GM23338 (cell line): ENCODE data around the gene SPNS1. TPM values are rescaled to one million over a fixed set of nuclear protein-coding genes. Genes with fewer than 3 reads are reported as not detected.

Source experiments
- ATAC-seq: fragments of 200-7000 bp; cut with Tn5 transposase; 3 replicates; pipeline ENCODE4 v1.9.1; 2020
- DNase-seq: peaks from one replicate; pipeline ENCODE4 v3.0.0-alpha.2; 2015; ENCODE audit warnings: low spot score
- H2AFZ ChIP-seq: fragments of 200-600 bp; sonication (generic); 2 replicates; pipeline ENCODE4 v1.8.0; 2016; ENCODE audit warnings: antibody characterized with exemption, mild to moderate bottlenecking, moderate library complexity
- H3F3A ChIP-seq: fragments of 200-600 bp; sonication (generic); replicated peaks from 2 replicates; pipeline ENCODE4 v1.8.0; 2017; ENCODE audit warnings: antibody characterized with exemption, mixed run types, low read depth
- H3K27ac ChIP-seq: fragments of 200-600 bp; sonication (generic); 2 replicates; pipeline ENCODE4 v1.6.1; 2016; ENCODE audit warnings: low read depth
- H3K27me3 ChIP-seq: fragments of 200-600 bp; sonication (generic); 2 replicates; pipeline ENCODE4 v1.8.0; 2016; ENCODE audit warnings: mild to moderate bottlenecking, mixed run types, moderate library complexity; ENCODE audit not compliant: insufficient read depth
- H3K36me3 ChIP-seq: fragments of 200-600 bp; sonication (generic); 2 replicates; pipeline ENCODE4 v1.8.0; 2016; ENCODE audit warnings: mild to moderate bottlenecking; ENCODE audit not compliant: insufficient read depth
- H3K4me1 ChIP-seq: fragments of 200-600 bp; sonication (generic); 2 replicates; pipeline ENCODE4 v1.8.0; 2016; ENCODE audit warnings: mild to moderate bottlenecking, moderate library complexity; ENCODE audit not compliant: insufficient read depth
- H3K4me2 ChIP-seq: fragments of 200-600 bp; sonication (generic); 2 replicates; pipeline ENCODE4 v1.7.1; 2017; ENCODE audit warnings: mixed run types
- H3K4me3 ChIP-seq: fragments of 200-600 bp; sonication (generic); 2 replicates; pipeline ENCODE4 v1.6.1; 2016; ENCODE audit warnings: mixed run types
- H3K79me2 ChIP-seq: fragments of 200-600 bp; sonication (generic); replicated peaks from 2 replicates; pipeline ENCODE4 v1.8.0; 2017; ENCODE audit warnings: mild to moderate bottlenecking; ENCODE audit not compliant: insufficient read depth
- H3K9me2 ChIP-seq: fragments of 200-600 bp; sonication (generic); 2 replicates; pipeline ENCODE4 v1.8.0; 2017; ENCODE audit not compliant: insufficient read depth
- H4K20me1 ChIP-seq: fragments of 200-600 bp; sonication (generic); replicated peaks from 2 replicates; pipeline ENCODE4 v1.8.0; 2017; ENCODE audit warnings: mild to moderate bottlenecking; ENCODE audit not compliant: insufficient read depth
- H3K27ac Mint-ChIP-seq: 2 replicates; pipeline ENCODE4 v1.8.0; 2020; ENCODE audit warnings: inconsistent platforms, mild to moderate bottlenecking, moderate library complexity, mixed read lengths
- H3K27me3 Mint-ChIP-seq: 3 replicates; pipeline ENCODE4 v1.8.0; 2022; ENCODE audit warnings: low read depth, mild to moderate bottlenecking, moderate library complexity, mixed read lengths, inconsistent platforms; ENCODE audit not compliant: insufficient read depth, poor library complexity
- H3K36me3 Mint-ChIP-seq: 3 replicates; pipeline ENCODE4 v1.8.0; 2021; ENCODE audit warnings: low read depth, mild to moderate bottlenecking, inconsistent platforms, moderate library complexity, mixed read lengths
- H3K4me1 Mint-ChIP-seq: 3 replicates; pipeline ENCODE4 v1.8.0; 2020; ENCODE audit warnings: mild to moderate bottlenecking, inconsistent platforms, mixed read lengths
- H3K4me3 Mint-ChIP-seq: 3 replicates; pipeline ENCODE4 v1.8.0; 2021; ENCODE audit warnings: moderate library complexity, mild to moderate bottlenecking, inconsistent platforms, mixed read lengths
- H3K9me3 Mint-ChIP-seq: 3 replicates; pipeline ENCODE4 v1.8.0; 2020; ENCODE audit warnings: moderate library complexity, mild to moderate bottlenecking, inconsistent platforms, mixed read lengths
- CREB1 ChIP-seq: fragments of 250-450 bp; sonication (Bioruptor Pico); IDR thresholded peaks from 2 replicates; pipeline ENCODE4 v1.5.0; 2020; ENCODE audit warnings: low read depth, mild to moderate bottlenecking, moderate library complexity
- JUNB ChIP-seq: IDR thresholded peaks from one replicate; pipeline ENCODE4 v1.6.1; 2016; ENCODE audit warnings: antibody characterized with exemption; ENCODE audit not compliant: unreplicated experiment
- NANOG ChIP-seq: IDR thresholded peaks from 2 replicates; pipeline ENCODE4 v1.6.1; 2016; ENCODE audit warnings: antibody characterized with exemption, borderline replicate concordance
- POLR2AphosphoS5 ChIP-seq: IDR thresholded peaks from 2 replicates; pipeline ENCODE4 v1.6.1; 2016; ENCODE audit warnings: antibody characterized with exemption, low read depth
- ZNF331 ChIP-seq: fragments of 250-450 bp; sonication (Bioruptor Pico); IDR thresholded peaks from 2 replicates; pipeline ENCODE4 v1.5.0; 2020; ENCODE audit warnings: low read depth, mild to moderate bottlenecking, moderate library complexity
- polyA plus RNA-seq: library from polyadenylated mRNA; unstranded; fragments of >200 nt; fragmentation: Nextera tagmentation; extraction: Ambion mirVana; gene quantifications from 2 replicates; pipeline ENCODE4 v1.2.1, GENCODE V29; 2016
- total RNA-seq: library from RNA; depleted of rRNA; stranded (reverse); fragments of >200 nt; shearing (Covaris generic); gene quantifications from 2 replicates; pipeline ENCODE4 v1.2.3, GENCODE V29; 2014
- TF ChIP-seq, protein P1 (sequence below): fragments of 250-450 bp; sonication (Bioruptor Pico); IDR thresholded peaks from 2 replicates; pipeline ENCODE4 v1.5.0; 2020; ENCODE audit warnings: mild to moderate bottlenecking, moderate library complexity
- TF ChIP-seq, protein P2 (sequence below): IDR thresholded peaks from 2 replicates; pipeline ENCODE4 v1.6.1; 2016; ENCODE audit warnings: antibody characterized with exemption

SPNS1 gene
- total and polyA plus RNA-seq, 2 experiments from 2014 or later, result 37.2 to 48.5 TPM

DNA sequence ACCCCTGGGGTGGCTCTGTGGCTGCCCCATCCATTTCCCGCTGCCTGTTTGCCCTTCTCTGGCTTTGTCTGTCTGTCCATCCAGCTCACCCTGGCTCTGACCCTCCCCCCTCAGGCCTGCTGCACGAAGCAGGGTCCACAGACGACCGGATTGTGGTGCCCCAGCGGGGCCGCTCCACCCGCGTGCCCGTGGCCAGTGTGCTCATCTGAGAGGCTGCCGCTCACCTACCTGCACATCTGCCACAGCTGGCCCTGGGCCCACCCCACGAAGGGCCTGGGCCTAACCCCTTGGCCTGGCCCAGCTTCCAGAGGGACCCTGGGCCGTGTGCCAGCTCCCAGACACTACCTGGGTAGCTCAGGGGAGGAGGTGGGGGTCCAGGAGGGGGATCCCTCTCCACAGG is 9.5 kb downstream of the SPNS1 start (continued):
- TF ChIP-seq, protein P1, sequence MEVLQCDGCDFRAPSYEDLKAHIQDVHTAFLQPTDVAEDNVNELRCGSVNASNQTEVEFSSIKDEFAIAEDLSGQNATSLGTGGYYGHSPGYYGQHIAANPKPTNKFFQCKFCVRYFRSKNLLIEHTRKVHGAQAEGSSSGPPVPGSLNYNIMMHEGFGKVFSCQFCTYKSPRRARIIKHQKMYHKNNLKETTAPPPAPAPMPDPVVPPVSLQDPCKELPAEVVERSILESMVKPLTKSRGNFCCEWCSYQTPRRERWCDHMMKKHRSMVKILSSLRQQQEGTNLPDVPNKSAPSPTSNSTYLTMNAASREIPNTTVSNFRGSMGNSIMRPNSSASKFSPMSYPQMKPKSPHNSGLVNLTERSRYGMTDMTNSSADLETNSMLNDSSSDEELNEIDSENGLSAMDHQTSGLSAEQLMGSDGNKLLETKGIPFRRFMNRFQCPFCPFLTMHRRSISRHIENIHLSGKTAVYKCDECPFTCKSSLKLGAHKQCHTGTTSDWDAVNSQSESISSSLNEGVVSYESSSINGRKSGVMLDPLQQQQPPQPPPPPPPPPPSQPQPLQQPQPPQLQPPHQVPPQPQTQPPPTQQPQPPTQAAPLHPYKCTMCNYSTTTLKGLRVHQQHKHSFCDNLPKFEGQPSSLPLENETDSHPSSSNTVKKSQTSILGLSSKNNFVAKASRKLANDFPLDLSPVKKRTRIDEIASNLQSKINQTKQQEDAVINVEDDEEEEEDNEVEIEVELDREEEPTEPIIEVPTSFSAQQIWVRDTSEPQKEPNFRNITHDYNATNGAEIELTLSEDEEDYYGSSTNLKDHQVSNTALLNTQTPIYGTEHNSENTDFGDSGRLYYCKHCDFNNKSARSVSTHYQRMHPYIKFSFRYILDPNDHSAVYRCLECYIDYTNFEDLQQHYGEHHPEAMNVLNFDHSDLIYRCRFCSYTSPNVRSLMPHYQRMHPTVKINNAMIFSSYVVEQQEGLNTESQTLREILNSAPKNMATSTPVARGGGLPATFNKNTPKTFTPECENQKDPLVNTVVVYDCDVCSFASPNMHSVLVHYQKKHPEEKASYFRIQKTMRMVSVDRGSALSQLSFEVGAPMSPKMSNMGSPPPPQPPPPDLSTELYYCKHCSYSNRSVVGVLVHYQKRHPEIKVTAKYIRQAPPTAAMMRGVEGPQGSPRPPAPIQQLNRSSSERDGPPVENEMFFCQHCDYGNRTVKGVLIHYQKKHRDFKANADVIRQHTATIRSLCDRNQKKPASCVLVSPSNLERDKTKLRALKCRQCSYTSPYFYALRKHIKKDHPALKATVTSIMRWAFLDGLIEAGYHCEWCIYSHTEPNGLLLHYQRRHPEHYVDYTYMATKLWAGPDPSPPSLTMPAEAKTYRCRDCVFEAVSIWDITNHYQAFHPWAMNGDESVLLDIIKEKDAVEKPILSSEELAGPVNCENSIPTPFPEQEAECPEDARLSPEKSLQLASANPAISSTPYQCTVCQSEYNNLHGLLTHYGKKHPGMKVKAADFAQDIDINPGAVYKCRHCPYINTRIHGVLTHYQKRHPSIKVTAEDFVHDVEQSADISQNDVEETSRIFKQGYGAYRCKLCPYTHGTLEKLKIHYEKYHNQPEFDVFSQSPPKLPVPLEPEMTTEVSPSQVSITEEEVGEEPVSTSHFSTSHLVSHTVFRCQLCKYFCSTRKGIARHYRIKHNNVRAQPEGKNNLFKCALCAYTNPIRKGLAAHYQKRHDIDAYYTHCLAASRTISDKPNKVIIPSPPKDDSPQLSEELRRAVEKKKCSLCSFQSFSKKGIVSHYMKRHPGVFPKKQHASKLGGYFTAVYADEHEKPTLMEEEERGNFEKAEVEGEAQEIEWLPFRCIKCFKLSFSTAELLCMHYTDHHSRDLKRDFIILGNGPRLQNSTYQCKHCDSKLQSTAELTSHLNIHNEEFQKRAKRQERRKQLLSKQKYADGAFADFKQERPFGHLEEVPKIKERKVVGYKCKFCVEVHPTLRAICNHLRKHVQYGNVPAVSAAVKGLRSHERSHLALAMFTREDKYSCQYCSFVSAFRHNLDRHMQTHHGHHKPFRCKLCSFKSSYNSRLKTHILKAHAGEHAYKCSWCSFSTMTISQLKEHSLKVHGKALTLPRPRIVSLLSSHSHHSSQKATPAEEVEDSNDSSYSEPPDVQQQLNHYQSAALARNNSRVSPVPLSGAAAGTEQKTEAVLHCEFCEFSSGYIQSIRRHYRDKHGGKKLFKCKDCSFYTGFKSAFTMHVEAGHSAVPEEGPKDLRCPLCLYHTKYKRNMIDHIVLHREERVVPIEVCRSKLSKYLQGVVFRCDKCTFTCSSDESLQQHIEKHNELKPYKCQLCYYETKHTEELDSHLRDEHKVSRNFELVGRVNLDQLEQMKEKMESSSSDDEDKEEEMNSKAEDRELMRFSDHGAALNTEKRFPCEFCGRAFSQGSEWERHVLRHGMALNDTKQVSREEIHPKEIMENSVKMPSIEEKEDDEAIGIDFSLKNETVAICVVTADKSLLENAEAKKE, result no peak
- TF ChIP-seq JUNB (no peak), ZNF331 (CRISPR knock-in tag) (no peak), NANOG (no peak), POLR2AphosphoS5 (no peak)
- TF ChIP-seq, protein P2, sequence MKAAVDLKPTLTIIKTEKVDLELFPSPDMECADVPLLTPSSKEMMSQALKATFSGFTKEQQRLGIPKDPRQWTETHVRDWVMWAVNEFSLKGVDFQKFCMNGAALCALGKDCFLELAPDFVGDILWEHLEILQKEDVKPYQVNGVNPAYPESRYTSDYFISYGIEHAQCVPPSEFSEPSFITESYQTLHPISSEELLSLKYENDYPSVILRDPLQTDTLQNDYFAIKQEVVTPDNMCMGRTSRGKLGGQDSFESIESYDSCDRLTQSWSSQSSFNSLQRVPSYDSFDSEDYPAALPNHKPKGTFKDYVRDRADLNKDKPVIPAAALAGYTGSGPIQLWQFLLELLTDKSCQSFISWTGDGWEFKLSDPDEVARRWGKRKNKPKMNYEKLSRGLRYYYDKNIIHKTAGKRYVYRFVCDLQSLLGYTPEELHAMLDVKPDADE, result no peak

DNA sequence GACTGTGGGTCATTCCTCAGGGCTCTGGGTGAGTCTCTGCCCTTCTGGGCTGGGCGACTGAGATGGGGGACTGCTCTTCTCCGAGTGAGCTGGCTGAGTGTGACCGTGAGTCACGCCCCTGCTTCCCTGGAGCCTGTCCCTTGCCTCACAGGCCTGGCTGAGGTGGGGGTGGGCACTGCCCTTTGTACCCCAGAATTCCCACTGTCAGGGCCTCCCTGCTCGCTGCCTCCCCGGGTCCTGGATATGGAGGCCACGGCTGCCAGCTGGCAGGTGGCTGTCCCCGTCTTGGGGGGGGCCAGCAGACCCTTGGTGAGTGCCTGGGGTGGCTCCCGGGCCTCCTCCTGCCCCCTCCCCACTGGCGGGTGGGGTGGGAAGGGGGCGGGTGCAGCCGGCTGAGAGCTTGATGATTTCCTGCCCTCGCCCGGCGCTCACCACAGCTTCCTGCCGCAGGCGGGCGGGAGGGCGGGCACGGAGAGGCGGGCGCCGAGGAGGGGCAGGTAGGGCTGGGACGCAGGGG is 10.1 kb downstream of the SPNS1 start, which contains the start of gene LAT:
Gene LAT, plus strand, starts transcription at position 434 of the 517 bp plus-strand sequence. CDS start 366 bp downstream, outside the sequence.
- H3K27ac ChIP-seq, result no peak within 1 kb of the TSS
- H3K36me3 ChIP-seq, result 0 out of 2 replicates have a peak, but pooled peaks cover 4% of the 10 kb centered on the region
- peaks cover 5% of the 10 kb centered on the region for H3K9me3 Mint-ChIP-seq
- H3F3A ChIP-seq, result no peaks in the 10 kb centered on the region
- no peaks in the 10 kb centered on the region for H4K20me1 ChIP-seq
- H3K36me3 Mint-ChIP-seq, result peaks cover 46% of the 10 kb centered on the region
- H3K4me1 ChIP-seq, result no peaks in the 10 kb centered on the region
- ATAC-seq (no peak), DNase-seq (no peak)
- no peak for TF ChIP-seq CREB1 (CRISPR knock-in tag)
- H3K4me3 Mint-ChIP-seq, result no peak within 1 kb of the TSS
- H3K4me2 ChIP-seq, result no peak within 1 kb of the TSS
- no peak within 1 kb of the TSS for H3K4me3 ChIP-seq
- peaks cover 15% of the 10 kb centered on the region for H3K27me3 Mint-ChIP-seq
- H3K9me2 ChIP-seq, result no peaks in the 10 kb centered on the region
- no peaks in the 10 kb centered on the region for H3K27me3 ChIP-seq
- H2AFZ ChIP-seq, result no peak within 1 kb of the TSS
- H3K79me2 ChIP-seq, result no peaks in the 10 kb centered on the region
- H3K27ac Mint-ChIP-seq, result no peak within 1 kb of the TSS
- no peaks in the 10 kb centered on the region for H3K4me1 Mint-ChIP-seq
